Measurements from ENCODE around the gene DKK2.
"Not testable (repeated sequence)": the region's sequence is repeated elsewhere in the genome, so short reads cannot be mapped to it uniquely, and the experiment has no call there.

Gene DKK2

GRCh38 chr4:106941841-106942240 is 94.3 kb downstream of the DKK2 start:
- no peak for DNase-seq (ENCODE audit: low read depth)
- no peak overlapping the region for H3K4me3 ChIP-seq (ENCODE audit: low read depth, low read length)

- no peak for DNase-seq (ENCODE audit: low read depth)
- H3K4me3 ChIP-seq (ENCODE audit: low read depth, low read length), result no peak overlapping the region
These were observed 105.6 kb downstream of the DKK2 start for GRCh38 chr4:106930522-106930921.

- no peak overlapping the region for H3K4me3 ChIP-seq (ENCODE audit: low read depth, low read length)
- DNase-seq (ENCODE audit: low read depth), result no peak
These were observed 106.9 kb downstream of the DKK2 start for GRCh38 chr4:106929248-106929647.

- no peak overlapping the region for H3K4me3 ChIP-seq (ENCODE audit: low read depth, low read length)
- peak; percentile 25 for DNase-seq (ENCODE audit: low read depth)
These were observed 121.9 kb downstream of the DKK2 start for GRCh38 chr4:106914223-106914622.

GRCh38 chr4:106909486-106910188 is 126.5 kb downstream of the DKK2 start:
- H3K4me3 ChIP-seq (ENCODE audit: low read depth, low read length), result no peak overlapping the region
- DNase-seq (ENCODE audit: low read depth), result no peak

- H3K4me3 ChIP-seq (ENCODE audit: low read depth, low read length); DNase-seq (ENCODE audit: low read depth): not testable (repeated sequence)
These were observed 128.1 kb downstream of the DKK2 start for GRCh38 chr4:106908049-106908448.

GRCh38 chr4:106907216-106907615 is 128.9 kb downstream of the DKK2 start:
- DNase-seq (ENCODE audit: low read depth), result no peak

GRCh38 chr4:106906728-106907127 is 129.4 kb downstream of the DKK2 start:
- DNase-seq (ENCODE audit: low read depth), result no peak
- H3K4me3 ChIP-seq (ENCODE audit: low read depth, low read length), result no peak overlapping the region

More at GRCh38 chr4:106907216-106907615, 128.9 kb downstream of the DKK2 start:
- no peak overlapping the region for H3K4me3 ChIP-seq (ENCODE audit: low read depth, low read length)

- H3K4me3 ChIP-seq (ENCODE audit: low read depth, low read length), result no peak overlapping the region
- peak; percentile 24 for DNase-seq (ENCODE audit: low read depth)
These were observed 137.4 kb downstream of the DKK2 start for GRCh38 chr4:106898621-106899230.

- DNase-seq (ENCODE audit: low read depth), result no peak
- no peak overlapping the region for H3K4me3 ChIP-seq (ENCODE audit: low read depth, low read length)
These were observed 142.2 kb downstream of the DKK2 start for GRCh38 chr4:106893903-106894302.

- DNase-seq (ENCODE audit: low read depth), result no peak
These were observed 142.7 kb downstream of the DKK2 start for GRCh38 chr4:106893395-106893881.

GRCh38 chr4:106892786-106893185 is 143.3 kb downstream of the DKK2 start:
- no peak for DNase-seq (ENCODE audit: low read depth)
- H3K4me3 ChIP-seq (ENCODE audit: low read depth, low read length), result no peak overlapping the region

More at GRCh38 chr4:106893395-106893881, 142.7 kb downstream of the DKK2 start:
- H3K4me3 ChIP-seq (ENCODE audit: low read depth, low read length), result no peak overlapping the region

GRCh38 chr4:106875340-106875739 is 160.8 kb downstream of the DKK2 start:
- no peak for DNase-seq (ENCODE audit: low read depth)
- H3K4me3 ChIP-seq (ENCODE audit: low read depth, low read length), result no peak overlapping the region
